ENCODE measurements around the gene NID1.

- TF ChIP-seq, protein P1, sequence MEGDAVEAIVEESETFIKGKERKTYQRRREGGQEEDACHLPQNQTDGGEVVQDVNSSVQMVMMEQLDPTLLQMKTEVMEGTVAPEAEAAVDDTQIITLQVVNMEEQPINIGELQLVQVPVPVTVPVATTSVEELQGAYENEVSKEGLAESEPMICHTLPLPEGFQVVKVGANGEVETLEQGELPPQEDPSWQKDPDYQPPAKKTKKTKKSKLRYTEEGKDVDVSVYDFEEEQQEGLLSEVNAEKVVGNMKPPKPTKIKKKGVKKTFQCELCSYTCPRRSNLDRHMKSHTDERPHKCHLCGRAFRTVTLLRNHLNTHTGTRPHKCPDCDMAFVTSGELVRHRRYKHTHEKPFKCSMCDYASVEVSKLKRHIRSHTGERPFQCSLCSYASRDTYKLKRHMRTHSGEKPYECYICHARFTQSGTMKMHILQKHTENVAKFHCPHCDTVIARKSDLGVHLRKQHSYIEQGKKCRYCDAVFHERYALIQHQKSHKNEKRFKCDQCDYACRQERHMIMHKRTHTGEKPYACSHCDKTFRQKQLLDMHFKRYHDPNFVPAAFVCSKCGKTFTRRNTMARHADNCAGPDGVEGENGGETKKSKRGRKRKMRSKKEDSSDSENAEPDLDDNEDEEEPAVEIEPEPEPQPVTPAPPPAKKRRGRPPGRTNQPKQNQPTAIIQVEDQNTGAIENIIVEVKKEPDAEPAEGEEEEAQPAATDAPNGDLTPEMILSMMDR (IDR thresholded peaks at IDR 0.05; ENCODE audit: extremely low read depth in 1 of 2, insufficient read depth in 1 of 2, low read depth in 1 of 2, low read length in 2 of 2), result no peak
- no peak for TF ChIP-seq POLR2A (IDR thresholded peaks at IDR 0.05; ENCODE audit: low read depth, low read length)
- TF ChIP-seq JUN (IDR thresholded peaks at IDR 0.05; ENCODE audit: borderline replicate concordance, insufficient read depth, insufficient read length, low read depth), result no peak
- TF ChIP-seq MYC (IDR thresholded peaks at IDR 0.05; ENCODE audit: low read depth, low read length), result no peak
- no peak for TF ChIP-seq EZH2 (IDR thresholded peaks at IDR 0.05; ENCODE audit: borderline replicate concordance, low read depth, low read length, severe bottlenecking)
- TF ChIP-seq MAX (IDR thresholded peaks at IDR 0.05; ENCODE audit: insufficient read depth, insufficient read length), result no peak
- TF ChIP-seq FOS (IDR thresholded peaks at IDR 0.05; ENCODE audit: borderline replicate concordance, insufficient read depth, low read length), result no peak
These were observed 43.2 kb upstream of the NID1 start for GRCh38 chr1:236108027-236108648.

Measured in endothelial cell of umbilical vein (primary cell).